GM12873 (cell line): ENCODE results near the gene SRA1.

ENCODE experiments used
- TF ChIP-seq, protein P1 (sequence below): IDR thresholded peaks from 2 replicates; pipeline ENCODE4 v1.5.1; 2012; ENCODE audit warnings: low read depth, mild to moderate bottlenecking, moderate library complexity, low read length, control low read depth; ENCODE audit not compliant: insufficient read depth; ENCODE audit errors: missing control alignments

The SRA1 gene

DNA sequence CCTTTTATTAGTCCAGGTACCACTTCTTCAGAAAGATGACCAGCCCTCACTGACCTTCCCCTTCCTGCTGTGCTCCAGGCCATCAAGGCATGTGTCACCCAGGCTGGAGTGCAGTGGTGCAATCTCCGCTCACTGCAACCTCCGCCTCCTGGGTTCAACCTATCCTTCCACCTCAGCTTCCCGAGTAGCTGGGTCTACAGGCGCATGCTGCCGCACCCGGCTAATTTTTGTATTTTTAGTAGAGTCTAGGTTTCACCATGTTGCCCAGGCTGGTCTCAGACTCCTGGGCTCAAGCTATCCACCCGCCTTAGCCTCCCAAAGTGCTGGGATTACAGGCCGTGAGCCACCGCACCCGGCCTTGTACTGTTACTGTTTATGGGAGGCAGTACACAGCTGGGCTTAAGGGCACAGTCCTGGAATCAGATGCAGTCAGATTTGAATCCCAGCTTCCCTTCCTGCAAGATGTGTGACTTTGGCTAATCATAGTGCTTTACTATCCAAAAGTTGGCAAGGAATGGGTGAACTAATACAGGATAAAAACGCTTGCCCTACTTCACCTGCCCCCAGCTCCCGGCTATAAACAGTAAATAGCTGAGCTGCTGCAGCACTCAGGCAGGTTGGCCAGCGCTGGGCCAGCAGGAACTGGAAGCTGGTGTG is 10.3 kb downstream of the SRA1 start:
- TF ChIP-seq, protein P1, sequence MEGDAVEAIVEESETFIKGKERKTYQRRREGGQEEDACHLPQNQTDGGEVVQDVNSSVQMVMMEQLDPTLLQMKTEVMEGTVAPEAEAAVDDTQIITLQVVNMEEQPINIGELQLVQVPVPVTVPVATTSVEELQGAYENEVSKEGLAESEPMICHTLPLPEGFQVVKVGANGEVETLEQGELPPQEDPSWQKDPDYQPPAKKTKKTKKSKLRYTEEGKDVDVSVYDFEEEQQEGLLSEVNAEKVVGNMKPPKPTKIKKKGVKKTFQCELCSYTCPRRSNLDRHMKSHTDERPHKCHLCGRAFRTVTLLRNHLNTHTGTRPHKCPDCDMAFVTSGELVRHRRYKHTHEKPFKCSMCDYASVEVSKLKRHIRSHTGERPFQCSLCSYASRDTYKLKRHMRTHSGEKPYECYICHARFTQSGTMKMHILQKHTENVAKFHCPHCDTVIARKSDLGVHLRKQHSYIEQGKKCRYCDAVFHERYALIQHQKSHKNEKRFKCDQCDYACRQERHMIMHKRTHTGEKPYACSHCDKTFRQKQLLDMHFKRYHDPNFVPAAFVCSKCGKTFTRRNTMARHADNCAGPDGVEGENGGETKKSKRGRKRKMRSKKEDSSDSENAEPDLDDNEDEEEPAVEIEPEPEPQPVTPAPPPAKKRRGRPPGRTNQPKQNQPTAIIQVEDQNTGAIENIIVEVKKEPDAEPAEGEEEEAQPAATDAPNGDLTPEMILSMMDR = no peak

DNA sequence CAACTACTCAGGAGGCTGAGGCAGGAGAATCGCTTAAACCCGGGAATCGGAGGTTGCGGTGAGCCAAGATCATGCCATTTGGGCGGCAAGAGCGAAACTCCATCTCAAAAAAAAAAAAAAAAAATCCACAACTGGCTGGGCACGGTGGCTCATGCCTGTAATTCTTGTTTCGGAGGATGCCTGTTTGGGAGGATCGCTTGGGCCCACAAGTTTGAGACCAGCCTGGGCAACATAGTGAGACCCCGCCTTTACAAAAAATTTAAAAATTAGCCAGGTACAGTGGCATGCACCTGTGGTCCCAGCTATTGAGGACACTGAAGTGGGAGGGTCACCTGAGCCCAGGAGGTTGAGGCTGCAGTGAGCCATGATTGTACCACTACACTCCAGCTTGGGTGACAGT is 11.7 kb downstream of the SRA1 start:
- TF ChIP-seq, protein P1 = no peak

DNA sequence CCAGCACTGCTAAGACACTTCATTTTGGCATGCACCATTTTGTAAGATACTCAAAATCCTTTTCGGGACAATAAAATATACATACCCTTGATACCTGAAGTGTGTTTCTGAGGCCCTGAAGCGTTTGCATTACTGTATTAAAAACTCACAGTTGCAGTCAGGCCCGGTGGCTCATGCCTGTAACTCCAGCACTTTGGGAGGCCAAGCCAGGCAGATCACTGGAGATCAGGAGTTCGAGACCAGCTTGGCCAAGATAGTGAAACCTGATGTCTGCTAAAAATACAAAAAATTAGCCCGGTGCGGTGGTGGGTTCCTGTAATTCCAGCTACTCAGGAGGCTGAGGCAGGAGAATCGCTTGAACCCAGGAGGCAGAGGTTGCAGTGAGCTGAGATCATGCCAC is 12.3 kb downstream of the SRA1 start:
- TF ChIP-seq, protein P1 = no peak

DNA sequence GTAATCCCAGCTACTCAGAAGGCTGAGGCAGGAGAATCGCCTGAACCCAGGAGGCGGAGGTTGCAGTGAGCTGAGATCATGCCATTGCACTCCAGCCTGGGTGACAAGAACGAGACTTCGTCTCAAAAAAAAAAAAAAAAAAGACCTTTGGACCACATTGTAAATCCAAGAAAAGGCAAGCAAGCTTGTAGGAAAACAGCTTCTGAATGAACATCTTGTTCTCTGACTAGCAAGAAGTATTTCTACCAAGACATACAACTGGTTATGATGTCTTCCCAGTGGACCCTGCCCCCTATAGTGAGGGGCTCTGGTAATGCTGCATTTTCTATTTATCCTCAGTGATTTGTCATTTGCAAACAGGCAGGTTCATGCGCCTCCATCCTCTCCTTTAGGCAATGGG is 14.3 kb downstream of the SRA1 start:
- TF ChIP-seq, protein P1 = no peak

DNA sequence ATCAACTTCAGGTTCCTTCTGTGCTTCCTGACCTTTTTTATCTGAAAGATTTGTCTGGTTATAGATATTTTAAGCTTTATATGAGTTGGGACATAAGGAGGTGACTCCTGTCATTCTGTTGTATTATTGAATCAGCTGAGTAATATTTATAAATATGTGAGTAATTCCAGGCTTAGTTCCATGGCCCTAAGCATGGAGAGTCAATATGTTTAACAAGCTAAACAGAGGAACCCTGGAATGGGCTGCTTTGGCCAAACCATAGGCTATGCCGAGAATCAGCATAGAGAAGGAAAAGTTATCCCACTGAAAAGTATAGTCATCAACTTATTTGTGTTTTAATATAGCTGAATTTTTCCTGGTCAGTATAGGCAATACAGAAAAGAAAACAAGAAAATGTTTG is 17.0 kb downstream of the SRA1 start:
- TF ChIP-seq, protein P1 = no peak

DNA sequence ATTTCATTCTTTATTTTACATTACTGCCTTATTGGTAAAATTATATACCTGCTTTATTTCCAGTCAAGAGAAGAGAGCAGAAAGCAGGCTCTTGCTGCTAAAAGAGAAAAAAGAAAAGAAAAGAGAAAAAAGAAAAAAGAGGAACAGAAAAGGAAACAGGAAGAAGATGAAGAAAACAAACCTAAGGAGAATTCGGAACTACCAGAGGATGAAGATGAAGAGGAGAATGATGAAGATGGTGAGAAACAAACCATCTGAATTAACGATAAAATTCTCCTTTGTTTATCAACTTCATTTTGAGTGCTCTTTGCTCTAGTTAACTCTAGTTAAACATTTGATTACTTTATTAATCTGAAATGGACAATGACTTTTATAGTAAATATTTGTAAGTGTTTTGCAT is 33.3 kb downstream of the SRA1 start:
- TF ChIP-seq, protein P1 = no peak

DNA sequence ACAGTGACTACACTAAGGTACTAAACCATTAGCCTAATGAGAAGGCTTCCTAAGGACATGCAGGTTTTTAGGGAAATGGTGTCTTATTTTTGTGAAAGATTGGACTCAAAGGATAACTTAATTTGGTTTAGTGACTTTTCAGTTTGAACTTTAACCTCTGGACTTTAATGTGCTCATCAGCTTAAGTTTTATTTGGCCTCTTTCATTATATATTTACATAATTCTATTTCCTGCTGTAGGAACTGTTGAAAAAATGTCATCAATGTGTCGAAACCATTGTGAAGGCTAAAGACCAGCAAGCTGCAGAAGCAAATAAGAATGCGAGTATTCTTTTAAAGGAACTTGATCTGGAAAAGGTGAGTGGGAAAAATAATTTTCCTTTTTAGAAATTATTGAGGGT is 44.1 kb downstream of the SRA1 start:
- TF ChIP-seq, protein P1 = no peak
